ENCODE measurements around the gene PDHB. TPM values are rescaled to one million over a fixed set of nuclear protein-coding genes. Genes with fewer than 3 reads are reported as not detected.

Gene PDHB
- total and polyA plus RNA-seq, 10 of the 15 experiments (the other 5 are each of a cell fraction or from before 2014, with no cell fraction given) = 62.9 to 224 (median 93.2) TPM

GRCh38 chr3:58403513-58404109 is 30.0 kb downstream of the PDHB start:
- RAD21 ChIA-PET (ENCODE audit: unreplicated experiment) = interaction anchor here (0.6 to 1.0 kb wide), 2 partner anchors 17 to 69 kb away, joined by 3 read pairs; no protein-coding TSS in a partner anchor

More at GRCh38 chr3:58403513-58404109, 30.0 kb downstream of the PDHB start:
- FAIRE-seq = no peak
- no peaks in the 10 kb centered on the region for H3K79me2 ChIP-seq (ENCODE audit: control insufficient read depth, insufficient read depth, low read length)
- no peak for DNase-seq (ENCODE audit: low read depth, low spot score)
- no peaks in the 10 kb centered on the region for H3K4me1 ChIP-seq (ENCODE audit: control insufficient read depth, insufficient read depth, low read length)
- no peaks in the 10 kb centered on the region for H3K9me3 ChIP-seq (replicated peaks; ENCODE audit: control insufficient read depth, insufficient read depth, low read length)
- H3K4me3 ChIP-seq = no peak overlapping the region
- CTCF ChIA-PET = interaction anchor here (0.7 to 1.6 kb wide), 4 partner anchors 9 to 96 kb away, joined by 3 to 5 read pairs (median 4); no protein-coding TSS in a partner anchor
- H4K20me1 ChIP-seq (ENCODE audit: control insufficient read depth, insufficient read depth) = no peaks in the 10 kb centered on the region
- no peak overlapping the region for H3K9ac ChIP-seq (ENCODE audit: control insufficient read depth, insufficient read depth, low read length)
- POLR2A ChIA-PET = no interaction called here
- intact Hi-C loops (cut with micrococcal nuclease; ENCODE audit: unreplicated experiment) (no loop called here), in situ Hi-C loops (cut with MboI) (no loop called here)
- 47% methylated on average over 6 of the region's 6 CpGs for WGBS (ENCODE audit: insufficient coverage, insufficient replicate concordance, low lambda C conversion rate, missing lambda C conversion rate)
- no peak overlapping the region for H3K4me2 ChIP-seq (ENCODE audit: control insufficient read depth, insufficient read depth)
- TF ChIP-seq NFIC (IDR thresholded peaks at IDR 0.05; ENCODE audit: low read depth, low read length) (no peak), TCF7 (IDR thresholded peaks at IDR 0.05; ENCODE audit: borderline replicate concordance) (0 out of 2 replicates have a peak, but pooled peaks have one; percentile 58), USF1 (IDR thresholded peaks at IDR 0.05; ENCODE audit: borderline replicate concordance, extremely low read length, insufficient read depth, low read depth, low read length) (no peak), RUNX3 (IDR thresholded peaks at IDR 0.05; ENCODE audit: low read length) (peak; percentile 63; the same call in 1 of the 2 replicates), ZZZ3 (IDR thresholded peaks at IDR 0.05; ENCODE audit: control insufficient read depth, insufficient read length, low read depth) (no peak)
- no peak overlapping the region for H2AFZ ChIP-seq (ENCODE audit: control insufficient read depth, low read depth, low read length)
- H3K36me3 ChIP-seq (ENCODE audit: control insufficient read depth in 2 of 2, insufficient read depth in 2 of 2, low read length in 1 of 2) = peaks cover 0 to 5% of the 10 kb centered on the region in 2 experiments; a peak in 3 of 4 replicates
- no peak overlapping the region for H3K27ac ChIP-seq (ENCODE audit: control insufficient read depth, insufficient read depth)
- H3K27me3 ChIP-seq (replicated peaks in 1 of 2; ENCODE audit: control insufficient read depth in 2 of 2, insufficient read depth in 2 of 2, low read length in 1 of 2) = no peaks in the 10 kb centered on the region
- ATAC-seq = no peak
- SMC1A ChIA-PET (ENCODE audit: uncharacterized antibody, unreplicated experiment) = interaction anchor here (1.0 to 1.8 kb wide), 5 partner anchors 8 to 70 kb away, joined by 3 to 5 read pairs (median 4); no protein-coding TSS in a partner anchor
- no TSS peak for BruUV-seq (replicated peaks)

All from GM12878 (cell line).